NB4 (cell line): Measurements from ENCODE around the gene ZNF138.

Source experiments
- MAX ChIP-seq: IDR thresholded peaks from 2 replicates; pipeline ENCODE4 v1.6.1; 2011; ENCODE audit warnings: low read depth, low read length
- MYC ChIP-seq: IDR thresholded peaks from 2 replicates; pipeline ENCODE4 v1.6.1; 2011; ENCODE audit warnings: low read depth, low read length
- POLR2A ChIP-seq: IDR thresholded peaks from 2 replicates; pipeline ENCODE4 v1.6.1; 2011; ENCODE audit warnings: mild to moderate bottlenecking; ENCODE audit not compliant: insufficient read length; ENCODE audit errors: extremely low read depth
- TF ChIP-seq, protein P1 (sequence below): IDR thresholded peaks from one replicate; pipeline ENCODE4 v1.5.1; 2012; ENCODE audit warnings: low read depth, low read length

- TF ChIP-seq, protein P1, sequence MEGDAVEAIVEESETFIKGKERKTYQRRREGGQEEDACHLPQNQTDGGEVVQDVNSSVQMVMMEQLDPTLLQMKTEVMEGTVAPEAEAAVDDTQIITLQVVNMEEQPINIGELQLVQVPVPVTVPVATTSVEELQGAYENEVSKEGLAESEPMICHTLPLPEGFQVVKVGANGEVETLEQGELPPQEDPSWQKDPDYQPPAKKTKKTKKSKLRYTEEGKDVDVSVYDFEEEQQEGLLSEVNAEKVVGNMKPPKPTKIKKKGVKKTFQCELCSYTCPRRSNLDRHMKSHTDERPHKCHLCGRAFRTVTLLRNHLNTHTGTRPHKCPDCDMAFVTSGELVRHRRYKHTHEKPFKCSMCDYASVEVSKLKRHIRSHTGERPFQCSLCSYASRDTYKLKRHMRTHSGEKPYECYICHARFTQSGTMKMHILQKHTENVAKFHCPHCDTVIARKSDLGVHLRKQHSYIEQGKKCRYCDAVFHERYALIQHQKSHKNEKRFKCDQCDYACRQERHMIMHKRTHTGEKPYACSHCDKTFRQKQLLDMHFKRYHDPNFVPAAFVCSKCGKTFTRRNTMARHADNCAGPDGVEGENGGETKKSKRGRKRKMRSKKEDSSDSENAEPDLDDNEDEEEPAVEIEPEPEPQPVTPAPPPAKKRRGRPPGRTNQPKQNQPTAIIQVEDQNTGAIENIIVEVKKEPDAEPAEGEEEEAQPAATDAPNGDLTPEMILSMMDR = no peak
- TF ChIP-seq POLR2A (no peak), MAX (no peak), MYC (no peak)
Measured at GRCh38 chr7:64867863-64868440, 73.7 kb downstream of the ZNF138 start.
